CD4-positive, alpha-beta memory T cell (primary cell): ENCODE results near the gene MED22. TPM values are rescaled to one million over a fixed set of nuclear protein-coding genes. Genes with fewer than 3 reads are reported as not detected.

Source experiments
- CTCF ChIA-PET: fragments of 350-600 bp; sonication (Branson Sonifier 250); formaldehyde crosslinking; loops from one replicate; lab custom pipeline; 2021; ENCODE audit warnings: inconsistent platforms; ENCODE audit not compliant: partially characterized antibody; lab: Charles Lee
- POLR2A ChIA-PET: fragments of 350-600 bp; sonication (Branson Sonifier 250); formaldehyde crosslinking; loops from one replicate; lab custom pipeline; 2021; ENCODE audit not compliant: partially characterized antibody; lab: Charles Lee
- DNase-seq, 5 donors: peaks; one replicate each; pipeline versions ENCODE4 v3.0.0 to v3.0.0-alpha.2; 2020 to 2022; ENCODE audit warnings: mixed read lengths in 1 of 5
- H3K27ac ChIP-seq: one replicate; pipeline ENCODE4 v1.7.0; 2013; ENCODE audit warnings: low read depth, low read length
- H3K27me3 ChIP-seq: 2 replicates; pipeline ENCODE4 v1.7.0; 2013; ENCODE audit warnings: mild to moderate bottlenecking, low read length, moderate library complexity; ENCODE audit not compliant: insufficient read depth
- H3K36me3 ChIP-seq: 2 replicates; pipeline ENCODE4 v1.7.0; 2013; ENCODE audit warnings: mild to moderate bottlenecking, low read length, moderate library complexity; ENCODE audit not compliant: insufficient read depth
- H3K4me1 ChIP-seq: 2 replicates; pipeline ENCODE4 v1.7.0; 2013; ENCODE audit warnings: mild to moderate bottlenecking, low read length, moderate library complexity; ENCODE audit not compliant: insufficient read depth
- H3K4me3 ChIP-seq, 2 donors: one replicate each; pipeline ENCODE4 v1.7.0; 2013; ENCODE audit warnings: low read length in 2 of 2, mild to moderate bottlenecking in 1 of 2
- H3K9me3 ChIP-seq, 2 donors: one replicate each; pipeline ENCODE4 v1.7.0; 2013; ENCODE audit warnings: low read length in 2 of 2, control low read depth in 1 of 2; ENCODE audit not compliant: control insufficient read depth in 1 of 2
- H3K27ac Mint-ChIP-seq, 7 donors: one replicate each; pipeline ENCODE4 v1.8.0; 2020 to 2021; ENCODE audit warnings: mixed read lengths in 7 of 7, mild to moderate bottlenecking in 6 of 7, inconsistent platforms in 3 of 7, moderate library complexity in 3 of 7
- H3K27me3 Mint-ChIP-seq, 2 donors: one replicate each; pipeline ENCODE4 v1.8.0; 2020 to 2021; ENCODE audit warnings: mixed read lengths in 2 of 2
- H3K36me3 Mint-ChIP-seq, 2 donors: one replicate each; pipeline ENCODE4 v1.8.0; 2020 to 2021; ENCODE audit warnings: mixed read lengths in 2 of 2, inconsistent platforms in 1 of 2, mild to moderate bottlenecking in 1 of 2
- H3K4me1 Mint-ChIP-seq, 4 donors: one replicate each; pipeline ENCODE4 v1.8.0; 2020 to 2021; ENCODE audit warnings: mixed read lengths in 4 of 4, mild to moderate bottlenecking in 1 of 4
- H3K4me3 Mint-ChIP-seq, 8 donors: one replicate each; pipeline ENCODE4 v1.8.0; 2020 to 2021; ENCODE audit warnings: mixed read lengths in 8 of 8, mild to moderate bottlenecking in 7 of 8, moderate library complexity in 6 of 8, inconsistent platforms in 3 of 8
- H3K9me3 Mint-ChIP-seq, 8 donors: one replicate each; pipeline ENCODE4 v1.8.0; 2020 to 2021; ENCODE audit warnings: mixed read lengths in 8 of 8, mild to moderate bottlenecking in 5 of 8, inconsistent platforms in 3 of 8, moderate library complexity in 1 of 8
- intact Hi-C: fragments of 100-400 bp; cut with micrococcal nuclease; formaldehyde crosslinking; loops from one replicate; pipeline ENCODE4 v1.15.1; 2023
- polyA plus RNA-seq, 2 donors: library from polyadenylated mRNA; unstranded; fragments of 300-500 nt; fragmentation: Illumina TruSeq; gene quantifications; one replicate each; pipeline ENCODE4 v1.2.3, GENCODE V29; 2021
- total RNA-seq, 2 experiments: library from RNA; stranded (reverse); gene quantifications; one replicate each; pipeline ENCODE4 v1.2.3, GENCODE V29; 2021

Gene MED22
- total and polyA plus RNA-seq, 4 experiments from 2014 or later, result 8.1 to 42.8 (median 28.1) TPM

DNA sequence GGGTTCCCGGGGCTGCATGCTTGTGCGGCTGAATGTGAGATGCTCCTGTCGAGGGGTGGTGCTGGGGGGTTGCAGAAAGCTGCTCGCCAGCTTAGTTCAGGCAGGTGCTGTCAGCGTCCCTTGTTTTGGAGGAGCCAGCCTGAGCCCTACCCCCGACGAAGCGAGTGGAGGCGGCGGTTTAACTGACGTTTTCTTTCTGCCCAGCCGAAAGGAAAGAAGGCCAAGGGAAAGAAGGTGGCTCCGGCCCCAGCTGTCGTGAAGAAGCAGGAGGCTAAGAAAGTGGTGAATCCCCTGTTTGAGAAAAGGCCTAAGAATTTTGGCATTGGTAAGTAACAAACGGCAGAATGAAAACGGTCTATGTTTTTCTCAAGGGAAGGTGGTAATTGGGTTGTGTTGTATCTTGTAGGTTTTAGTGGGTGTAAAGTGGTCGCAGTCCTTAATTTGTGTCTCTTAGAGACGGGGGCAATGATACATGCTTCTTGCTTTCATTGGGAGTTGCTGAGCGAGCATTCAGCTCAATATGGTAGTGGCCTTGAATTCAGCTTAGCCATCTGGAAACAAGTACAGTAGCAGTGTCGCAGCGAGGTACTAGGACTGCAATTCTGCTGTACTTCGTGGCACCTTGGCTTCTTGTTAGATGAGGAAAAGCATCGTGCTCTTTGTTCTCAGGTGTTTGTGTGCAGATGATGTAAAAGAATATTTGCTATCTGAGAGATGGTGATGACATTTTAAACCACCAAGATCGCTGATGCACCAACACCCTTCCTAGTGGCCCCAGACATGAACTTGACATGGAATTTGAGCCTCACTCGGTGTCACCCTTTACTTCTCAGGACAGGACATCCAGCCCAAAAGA, 1.0 kb upstream of the MED22 start:
- Histone ChIP-seq H3K36me3 (peaks cover 64% of the 10 kb centered on the region), H3K4me3 (peak overlapping the region; percentile 80 to 99), H3K27ac (peak overlapping the region; percentile 88), H3K27me3 (no peaks in the 10 kb centered on the region), H3K4me1 (peaks cover 33% of the 10 kb centered on the region), H3K9me3 (no peaks in the 10 kb centered on the region)
- Mint-ChIP-seq H3K36me3 (peaks cover 37 to 68% of the 10 kb centered on the region in 2 donors), H3K4me3 (peak overlapping the region; percentile 97 to 100 (median 98)), H3K4me1 (peaks cover 21 to 50% (median 33%) of the 10 kb centered on the region in 4 donors), H3K27ac (peak overlapping the region; percentile 93 to 99 (median 96)), H3K27me3 (no peaks in the 10 kb centered on the region), H3K9me3 (no peaks in the 10 kb centered on the region)
- CTCF ChIA-PET, result interaction anchor here (1.1 to 1.7 kb wide), 3 partner anchors 19 to 26 kb away, joined by 4 to 9 read pairs (median 4); no protein-coding TSS in a partner anchor
- POLR2A ChIA-PET, result interaction anchor here (0.7 to 18.1 kb wide), 9 partner anchors 7 to 318 kb away, joined by 3 to 437 read pairs (median 7); partner anchors contain the start of genes CACFD1, GTF3C5, STKLD1 and SURF1
- intact Hi-C loops, result loop anchor here (1.0 to 2.0 kb wide), 5 partner anchors 7 to 110 kb away; partner anchors contain the start of genes CACFD1, STKLD1, SURF1 and SURF2
- peak in 1 of 5 donors; percentile 40 for DNase-seq

- CTCF ChIA-PET, result interaction anchor here (1.0 to 1.7 kb wide), 4 partner anchors 9 to 23 kb away, joined by 4 to 9 read pairs (median 5); partner anchors contain the start of genes SURF1 and SURF2
- peak in 3 of 5 donors; percentile 37 to 74 (median 47) for DNase-seq
- H3K27ac ChIP-seq, result peak overlapping the region; percentile 88
- peak overlapping the region; percentile 93 to 100 (median 98) for H3K4me3 Mint-ChIP-seq
- H3K27me3 ChIP-seq, result no peaks in the 10 kb centered on the region
- no peaks in the 10 kb centered on the region for H3K9me3 Mint-ChIP-seq
- no peaks in the 10 kb centered on the region for H3K9me3 ChIP-seq
- H3K36me3 Mint-ChIP-seq, result peaks cover 34 to 63% of the 10 kb centered on the region in 2 donors
- H3K36me3 ChIP-seq, result peaks cover 67% of the 10 kb centered on the region
- peaks cover 21 to 44% (median 33%) of the 10 kb centered on the region in 4 donors for H3K4me1 Mint-ChIP-seq
- peak overlapping the region in 6 of 7 donors; percentile 93 to 99 (median 96) for H3K27ac Mint-ChIP-seq
- H3K4me3 ChIP-seq, result peak overlapping the region; percentile 80 to 99
- intact Hi-C loops, result no loop called here
- peaks cover 33% of the 10 kb centered on the region for H3K4me1 ChIP-seq
- no peaks in the 10 kb centered on the region for H3K27me3 Mint-ChIP-seq
- POLR2A ChIA-PET, result interaction anchor here (0.7 to 18.1 kb wide), 10 partner anchors 8 to 678 kb away, joined by 3 to 437 read pairs (median 6); partner anchors contain the start of genes AK8, CACFD1, DDX31 and GTF3C4
These were observed 381 bp downstream of the MED22 start for GRCh38 chr9:133347515-133347984.

DNA sequence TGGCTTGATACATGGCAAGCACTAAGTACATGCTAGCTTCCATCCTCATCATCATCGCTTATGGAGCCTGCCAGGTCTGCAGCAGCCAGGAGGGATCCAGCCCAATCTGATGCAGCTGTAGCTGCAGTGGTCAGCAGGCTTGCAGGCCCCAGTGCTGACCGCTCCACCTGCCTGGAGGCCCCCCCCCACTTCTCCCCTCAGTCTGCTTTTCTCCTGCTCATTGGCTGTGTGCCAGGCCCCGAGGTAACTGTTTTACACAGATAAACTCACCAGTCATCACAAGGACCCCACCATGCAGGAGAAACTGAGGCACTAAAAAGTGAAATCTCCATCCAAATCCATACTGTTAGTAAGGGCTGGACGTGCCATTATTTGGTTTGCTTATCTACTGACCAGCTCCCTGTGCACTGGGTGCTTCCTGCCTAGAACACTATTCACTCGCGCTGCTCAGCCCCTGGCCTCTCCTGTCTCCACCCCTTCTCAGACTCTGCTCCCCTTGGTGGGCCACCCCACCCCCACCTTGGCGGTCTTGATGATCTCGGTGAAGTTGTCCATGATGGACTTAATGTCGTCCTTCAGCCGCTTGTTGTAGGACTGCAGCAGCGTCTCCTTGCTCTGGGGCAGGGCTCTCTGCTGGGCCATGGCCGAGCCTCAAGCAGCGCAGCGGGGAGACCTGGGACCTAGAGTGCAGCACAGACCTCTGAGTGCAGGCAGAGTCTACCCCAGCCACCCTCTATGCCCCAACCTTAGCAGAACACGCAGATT, 1.7 kb downstream of the MED22 start:
- H3K4me3 ChIP-seq, result peak overlapping the region in 1 of 2 donors; percentile 23
- Mint-ChIP-seq H3K4me1 (peaks cover 21 to 44% (median 33%) of the 10 kb centered on the region in 4 donors), H3K36me3 (peaks cover 29 to 51% of the 10 kb centered on the region in 2 donors), H3K27ac (peak overlapping the region in 6 of 7 donors; percentile 85 to 92 (median 90)), H3K9me3 (no peaks in the 10 kb centered on the region), H3K4me3 (peak overlapping the region; percentile 83 to 97 (median 88)), H3K27me3 (no peaks in the 10 kb centered on the region)
- peaks cover 33% of the 10 kb centered on the region for H3K4me1 ChIP-seq
- H3K27ac ChIP-seq, result peak overlapping the region; percentile 88
- CTCF ChIA-PET, result interaction anchor here (1.0 to 1.6 kb wide), 2 partner anchors 11 to 25 kb away, joined by 3 to 5 read pairs; partner anchors contain the start of genes SURF1 and SURF2
- no peaks in the 10 kb centered on the region for H3K9me3 ChIP-seq
- POLR2A ChIA-PET, result interaction anchor here (1.3 to 18.1 kb wide), 2 partner anchors 11 to 25 kb away, joined by 3 to 437 read pairs; partner anchors contain the start of genes STKLD1, SURF1, SURF2 and SURF4
- H3K27me3 ChIP-seq, result no peaks in the 10 kb centered on the region
- intact Hi-C loops, result no loop called here
- peak in 1 of 5 donors; percentile 18 for DNase-seq
- H3K36me3 ChIP-seq, result peaks cover 60% of the 10 kb centered on the region

DNA sequence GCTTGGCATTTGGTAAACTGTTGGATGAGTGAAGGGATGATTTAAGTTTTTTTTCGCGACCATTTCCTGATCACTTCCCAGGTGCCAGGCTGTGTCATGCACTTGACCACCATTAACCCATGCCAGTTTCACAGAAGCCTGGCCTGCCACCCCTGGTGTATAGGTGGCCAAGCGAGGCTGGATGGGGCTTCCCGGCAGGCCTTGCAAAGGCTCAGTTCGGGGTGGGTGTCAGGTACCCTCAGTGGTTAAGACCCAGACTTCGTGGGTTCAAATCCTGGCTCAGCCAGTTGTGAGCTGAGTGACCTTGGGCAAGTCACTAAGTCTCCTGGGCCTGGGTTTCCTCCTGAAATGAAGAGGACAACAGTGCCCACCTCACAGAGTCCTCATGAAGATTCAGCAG, 2.3 kb downstream of the MED22 start:
- CTCF ChIA-PET, result interaction anchor here (1.0 kb wide), 1 partner anchor 26 kb away, joined by 3 read pairs; no protein-coding TSS in a partner anchor

GRCh38 chr9:133344979-133345378, 3.0 kb downstream of the MED22 start:
- peak overlapping the region in 1 of 7 donors; percentile 29 for H3K27ac Mint-ChIP-seq
- H3K36me3 Mint-ChIP-seq, result peaks cover 31 to 51% of the 10 kb centered on the region in 2 donors
- Histone ChIP-seq H3K27ac (no peak overlapping the region), H3K27me3 (no peaks in the 10 kb centered on the region), H3K36me3 (peaks cover 58% of the 10 kb centered on the region), H3K9me3 (no peaks in the 10 kb centered on the region), H3K4me1 (peaks cover 41% of the 10 kb centered on the region), H3K4me3 (no peak overlapping the region)
- no peaks in the 10 kb centered on the region for H3K27me3 Mint-ChIP-seq
- intact Hi-C loops, result no loop called here
- DNase-seq, result peak in 1 of 5 donors; percentile 25
- H3K4me3 Mint-ChIP-seq, result no peak overlapping the region
- no peaks in the 10 kb centered on the region for H3K9me3 Mint-ChIP-seq
- POLR2A ChIA-PET, result interaction anchor here (18.1 kb wide), 1 partner anchor 26 kb away, joined by 437 read pairs; the partner anchor contains the start of genes STKLD1 and SURF4
- peaks cover 26 to 51% (median 40%) of the 10 kb centered on the region in 4 donors for H3K4me1 Mint-ChIP-seq
- CTCF ChIA-PET, result no interaction called here

More for the DNA sequence above, 2.3 kb downstream of the MED22 start:
- peaks cover 38% of the 10 kb centered on the region for H3K4me1 ChIP-seq
- H3K36me3 Mint-ChIP-seq, result peaks cover 30 to 51% of the 10 kb centered on the region in 2 donors
- intact Hi-C loops, result no loop called here
- H3K36me3 ChIP-seq, result peaks cover 60% of the 10 kb centered on the region
- POLR2A ChIA-PET, result interaction anchor here (1.3 to 18.1 kb wide), 2 partner anchors 11 to 25 kb away, joined by 3 to 437 read pairs; partner anchors contain the start of genes STKLD1, SURF1, SURF2 and SURF4
- H3K27me3 Mint-ChIP-seq, result no peaks in the 10 kb centered on the region
- H3K4me3 ChIP-seq, result no peak overlapping the region
- H3K4me1 Mint-ChIP-seq, result peaks cover 24 to 50% (median 36%) of the 10 kb centered on the region in 4 donors
- H3K27ac Mint-ChIP-seq, result peak overlapping the region in 1 of 7 donors; percentile 77
- H3K27me3 ChIP-seq, result no peaks in the 10 kb centered on the region
- no peaks in the 10 kb centered on the region for H3K9me3 ChIP-seq
- H3K9me3 Mint-ChIP-seq, result no peaks in the 10 kb centered on the region
- peak overlapping the region in 2 of 8 donors; percentile 26 to 86 for H3K4me3 Mint-ChIP-seq
- no peak overlapping the region for H3K27ac ChIP-seq
- DNase-seq, result peak in 1 of 5 donors; percentile 1

- Mint-ChIP-seq H3K9me3 (no peaks in the 10 kb centered on the region), H3K4me1 (peaks cover 22 to 48% (median 37%) of the 10 kb centered on the region in 4 donors), H3K4me3 (no peak overlapping the region), H3K27me3 (no peaks in the 10 kb centered on the region), H3K27ac (no peak overlapping the region), H3K36me3 (peaks cover 24 to 49% of the 10 kb centered on the region in 2 donors)
- intact Hi-C loops, result no loop called here
- Histone ChIP-seq H3K9me3 (no peaks in the 10 kb centered on the region), H3K27ac (no peak overlapping the region), H3K4me3 (no peak overlapping the region), H3K4me1 (peaks cover 34% of the 10 kb centered on the region), H3K36me3 (peaks cover 60% of the 10 kb centered on the region), H3K27me3 (no peaks in the 10 kb centered on the region)
- POLR2A ChIA-PET, result interaction anchor here (18.1 kb wide), 1 partner anchor 27 kb away, joined by 437 read pairs; the partner anchor contains the start of genes STKLD1 and SURF4
- DNase-seq, result peak in 1 of 5 donors; percentile 8
- CTCF ChIA-PET, result interaction anchor here (1.2 to 1.3 kb wide), 3 partner anchors 8 to 73 kb away, joined by 3 to 5 read pairs (median 4); partner anchors contain the start of genes SURF1 and SURF2
These were observed 3.9 kb downstream of the MED22 start for GRCh38 chr9:133344071-133344470.
